GM19468 (cell line): ENCODE measurements around the gene KMT2B.
A peak's percentile ranks its signal among the peaks of the same experiment; 100 is the strongest.

Experiments
- ATAC-seq: cut with Tn5 transposase; IDR thresholded peaks from one replicate; pipeline ENCODE4 v1.9.1; 2021; ENCODE audit warnings: mild to moderate bottlenecking, moderate library complexity, moderate number of reproducible peaks; ENCODE audit not compliant: unreplicated experiment; ENCODE audit errors: extremely low read depth

KMT2B gene

GRCh38 chr19:35739275-35740107 is 21.7 kb downstream of the KMT2B start:
- ATAC-seq, result no peak

- ATAC-seq, result no peak
Measured at GRCh38 chr19:35740108-35740422, 22.3 kb downstream of the KMT2B start.

GRCh38 chr19:35740423-35741202 is 22.8 kb downstream of the KMT2B start:
- ATAC-seq, result peak; percentile 50

GRCh38 chr19:35741203-35741515 is 23.4 kb downstream of the KMT2B start:
- no peak for ATAC-seq

- ATAC-seq, result no peak
Measured at GRCh38 chr19:35742121-35742724, 24.4 kb downstream of the KMT2B start, which contains the start of gene IGFLR1. Gene IGFLR1, minus strand, starts transcription at chr19:35742452. Its CDS starts 1,272 bp downstream, at chr19:35741180.

GRCh38 chr19:35743640-35744429 is 26.0 kb downstream of the KMT2B start:
- no peak for ATAC-seq

GRCh38 chr19:35744430-35745327 is 26.9 kb downstream of the KMT2B start:
- no peak for ATAC-seq

GRCh38 chr19:35745328-35746086 is 27.7 kb downstream of the KMT2B start, which contains the start of the genes PSENEN and U2AF1L4:
Gene PSENEN, plus strand, starts transcription at chr19:35745651. Its CDS starts 280 bp downstream, at chr19:35745931.
Gene U2AF1L4, minus strand, starts transcription at chr19:35745418. Its CDS starts 27 bp downstream, at chr19:35745391.
- ATAC-seq, result peak; percentile 44

- no peak for ATAC-seq
Measured at GRCh38 chr19:35746087-35746462, 28.3 kb downstream of the KMT2B start.

- no peak for ATAC-seq
Measured at GRCh38 chr19:35746531-35746930, 28.7 kb downstream of the KMT2B start.

GRCh38 chr19:35748106-35749020 is 30.6 kb downstream of the KMT2B start, which contains the start of gene LIN37:
Gene LIN37, plus strand, starts transcription at chr19:35748576. Its CDS starts 149 bp downstream, at chr19:35748725.
- ATAC-seq, result peak; percentile 43

- ATAC-seq, result no peak
Measured at GRCh38 chr19:35750167-35750566, 32.4 kb downstream of the KMT2B start.

GRCh38 chr19:35751839-35752745 is 34.3 kb downstream of the KMT2B start:
- ATAC-seq, result no peak

- no peak for ATAC-seq
Measured at GRCh38 chr19:35752746-35753350, 35.0 kb downstream of the KMT2B start.

GRCh38 chr19:35753634-35754369 is 36.0 kb downstream of the KMT2B start:
- no peak for ATAC-seq
